Prostate gland (tissue), 2 donors: ENCODE measurements around the gene SLC16A6. TPM values are rescaled to one million over a fixed set of nuclear protein-coding genes. Genes with fewer than 3 reads are reported as not detected.

Experiments used
- DNase-seq: peaks from one replicate; pipeline ENCODE4 v3.0.0-alpha.2; 2019; ENCODE audit warnings: low spot score
- H3K27ac ChIP-seq, 2 donors: fragments of 200-600 bp; sonication (generic); 2 replicates each; pipeline ENCODE4 v1.5.1; 2017 to 2019
- H3K27me3 ChIP-seq: fragments of 200-600 bp; sonication (generic); replicated peaks from 2 replicates; pipeline ENCODE4 v1.5.1; 2019; ENCODE audit not compliant: insufficient read depth
- H3K36me3 ChIP-seq, 2 donors: fragments of 200-600 bp; sonication (generic); 1 replicate in 1 of 2; 2 replicates in 1 of 2; pipeline versions ENCODE4 v1.5.1 to v1.8.1; 2017 to 2019
- H3K4me1 ChIP-seq: fragments of 200-600 bp; sonication (generic); replicated peaks from 2 replicates; pipeline ENCODE4 v1.5.1; 2019
- H3K4me3 ChIP-seq, 2 donors: fragments of 200-600 bp; sonication (generic); 2 replicates each; pipeline ENCODE4 v1.5.1; 2017 to 2019
- H3K9me3 ChIP-seq: fragments of 200-600 bp; sonication (generic); 2 replicates; pipeline ENCODE4 v1.5.1; 2017
- POLR2A ChIP-seq: fragments of 450-650 bp; IDR thresholded peaks from one replicate; pipeline ENCODE4 v1.6.1; 2016; ENCODE audit warnings: antibody characterized with exemption, mild to moderate bottlenecking
- POLR2AphosphoS5 ChIP-seq: sonication (generic); formaldehyde crosslinking; IDR thresholded peaks from one replicate; pipeline ENCODE4 v1.6.1; 2017; ENCODE audit warnings: antibody characterized with exemption
- WGBS: methylation state at CpG from one replicate; pipeline ENCODE4 v1.1.5; 2018; 5-methylcytosine and 5-hydroxymethylcytosine counted together
- intact Hi-C: fragments of 100-400 bp; cut with DNase I; formaldehyde crosslinking; loops from one replicate; pipeline ENCODE4 v1.14.2; 2022
- total RNA-seq, 2 donors: library from RNA; depleted of rRNA; stranded (reverse); fragments of >200 nt; gene quantifications; one replicate each; pipeline ENCODE4 v1.1.0, GENCODE V29; 2016
- TF ChIP-seq, protein P1 (sequence below), 4 experiments: fragments of 200-600 bp in 2 of 4; fragments of 450-650 bp in 2 of 4; sonication (generic) in 2 of 4; IDR thresholded peaks; 1 replicate in 3 of 4; 2 replicates in 1 of 4; pipeline ENCODE4 v1.5.1; 2016 to 2019; ENCODE audit warnings: antibody characterized with exemption in 4 of 4, mild to moderate bottlenecking in 2 of 4, moderate library complexity in 2 of 4

Gene SLC16A6
- total RNA-seq, 2 donors from 2014 or later, result 0.41 to 0.85 TPM

DNA sequence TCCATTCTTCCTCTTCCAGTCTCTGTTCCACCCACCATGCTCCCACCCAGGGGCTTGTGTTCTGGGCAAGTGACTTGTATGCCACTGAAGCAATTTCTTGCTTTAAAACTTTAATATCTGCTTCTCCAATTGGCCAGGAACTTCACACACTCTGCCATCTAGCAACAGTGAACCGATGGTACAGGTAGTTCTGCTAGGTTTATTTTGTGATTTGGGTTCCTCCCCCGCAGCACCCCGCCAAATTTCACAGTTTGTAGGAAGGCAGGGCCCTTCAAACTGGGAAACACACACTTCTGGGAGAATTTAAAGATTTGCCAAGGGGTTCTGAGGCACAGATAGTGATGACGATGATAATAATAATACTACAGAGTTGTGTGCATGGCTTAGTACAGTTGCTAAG, 3.7 kb upstream of the SLC16A6 start:
- no peaks in the 10 kb centered on the region for H3K36me3 ChIP-seq
- no peak overlapping the region for H3K27ac ChIP-seq
- H3K4me1 ChIP-seq, result peaks cover 12% of the 10 kb centered on the region
- 60% methylated on average over 4 of the region's 4 CpGs for WGBS
- H3K27me3 ChIP-seq, result no peaks in the 10 kb centered on the region
- intact Hi-C loops, result no loop called here
- H3K4me3 ChIP-seq, result no peak overlapping the region
- TF ChIP-seq POLR2AphosphoS5 (peak; percentile 58), POLR2A (no peak)
- no peaks in the 10 kb centered on the region for H3K9me3 ChIP-seq
- peak; percentile 38 for DNase-seq

- WGBS, result 66% methylated on average over 3 of the region's 3 CpGs
- DNase-seq, result no peak
- Histone ChIP-seq H3K27me3 (no peaks in the 10 kb centered on the region), H3K9me3 (no peaks in the 10 kb centered on the region), H3K4me3 (no peak overlapping the region), H3K4me1 (peaks cover 12% of the 10 kb centered on the region), H3K36me3 (no peaks in the 10 kb centered on the region), H3K27ac (no peak overlapping the region)
- intact Hi-C loops, result no loop called here
- TF ChIP-seq, protein P1, sequence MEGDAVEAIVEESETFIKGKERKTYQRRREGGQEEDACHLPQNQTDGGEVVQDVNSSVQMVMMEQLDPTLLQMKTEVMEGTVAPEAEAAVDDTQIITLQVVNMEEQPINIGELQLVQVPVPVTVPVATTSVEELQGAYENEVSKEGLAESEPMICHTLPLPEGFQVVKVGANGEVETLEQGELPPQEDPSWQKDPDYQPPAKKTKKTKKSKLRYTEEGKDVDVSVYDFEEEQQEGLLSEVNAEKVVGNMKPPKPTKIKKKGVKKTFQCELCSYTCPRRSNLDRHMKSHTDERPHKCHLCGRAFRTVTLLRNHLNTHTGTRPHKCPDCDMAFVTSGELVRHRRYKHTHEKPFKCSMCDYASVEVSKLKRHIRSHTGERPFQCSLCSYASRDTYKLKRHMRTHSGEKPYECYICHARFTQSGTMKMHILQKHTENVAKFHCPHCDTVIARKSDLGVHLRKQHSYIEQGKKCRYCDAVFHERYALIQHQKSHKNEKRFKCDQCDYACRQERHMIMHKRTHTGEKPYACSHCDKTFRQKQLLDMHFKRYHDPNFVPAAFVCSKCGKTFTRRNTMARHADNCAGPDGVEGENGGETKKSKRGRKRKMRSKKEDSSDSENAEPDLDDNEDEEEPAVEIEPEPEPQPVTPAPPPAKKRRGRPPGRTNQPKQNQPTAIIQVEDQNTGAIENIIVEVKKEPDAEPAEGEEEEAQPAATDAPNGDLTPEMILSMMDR (IDR thresholded peaks at IDR 0.05), result no peak
Observed at GRCh38 chr17:68294196-68294555, 3.2 kb upstream of the SLC16A6 start.

- H3K27ac ChIP-seq, result no peak overlapping the region
- H3K27me3 ChIP-seq, result no peaks in the 10 kb centered on the region
- H3K36me3 ChIP-seq, result no peaks in the 10 kb centered on the region
- intact Hi-C loops, result no loop called here
- no peak for DNase-seq
- no peak overlapping the region for H3K4me3 ChIP-seq
- WGBS, result 94% methylated on average over 6 of the region's 6 CpGs
- no peak for TF ChIP-seq POLR2AphosphoS5
- TF ChIP-seq, protein P1 (IDR thresholded peaks at IDR 0.05), result no peak
- TF ChIP-seq POLR2A, result no peak
- peaks cover 12% of the 10 kb centered on the region for H3K4me1 ChIP-seq
- H3K9me3 ChIP-seq, result no peaks in the 10 kb centered on the region
Observed at GRCh38 chr17:68293490-68294195, 2.7 kb upstream of the SLC16A6 start.

- TF ChIP-seq, protein P1 (IDR thresholded peaks at IDR 0.05), result no peak
- TF ChIP-seq POLR2AphosphoS5 (no peak), POLR2A (no peak)
- Histone ChIP-seq H3K27ac (no peak overlapping the region), H3K27me3 (no peaks in the 10 kb centered on the region), H3K4me1 (peaks cover 12% of the 10 kb centered on the region), H3K9me3 (no peaks in the 10 kb centered on the region), H3K36me3 (no peaks in the 10 kb centered on the region), H3K4me3 (no peak overlapping the region)
- intact Hi-C loops, result no loop called here
- DNase-seq, result no peak
- WGBS, result 47% methylated on average over 9 of the region's 9 CpGs
Observed at GRCh38 chr17:68292689-68293040, 1.7 kb upstream of the SLC16A6 start.

DNA sequence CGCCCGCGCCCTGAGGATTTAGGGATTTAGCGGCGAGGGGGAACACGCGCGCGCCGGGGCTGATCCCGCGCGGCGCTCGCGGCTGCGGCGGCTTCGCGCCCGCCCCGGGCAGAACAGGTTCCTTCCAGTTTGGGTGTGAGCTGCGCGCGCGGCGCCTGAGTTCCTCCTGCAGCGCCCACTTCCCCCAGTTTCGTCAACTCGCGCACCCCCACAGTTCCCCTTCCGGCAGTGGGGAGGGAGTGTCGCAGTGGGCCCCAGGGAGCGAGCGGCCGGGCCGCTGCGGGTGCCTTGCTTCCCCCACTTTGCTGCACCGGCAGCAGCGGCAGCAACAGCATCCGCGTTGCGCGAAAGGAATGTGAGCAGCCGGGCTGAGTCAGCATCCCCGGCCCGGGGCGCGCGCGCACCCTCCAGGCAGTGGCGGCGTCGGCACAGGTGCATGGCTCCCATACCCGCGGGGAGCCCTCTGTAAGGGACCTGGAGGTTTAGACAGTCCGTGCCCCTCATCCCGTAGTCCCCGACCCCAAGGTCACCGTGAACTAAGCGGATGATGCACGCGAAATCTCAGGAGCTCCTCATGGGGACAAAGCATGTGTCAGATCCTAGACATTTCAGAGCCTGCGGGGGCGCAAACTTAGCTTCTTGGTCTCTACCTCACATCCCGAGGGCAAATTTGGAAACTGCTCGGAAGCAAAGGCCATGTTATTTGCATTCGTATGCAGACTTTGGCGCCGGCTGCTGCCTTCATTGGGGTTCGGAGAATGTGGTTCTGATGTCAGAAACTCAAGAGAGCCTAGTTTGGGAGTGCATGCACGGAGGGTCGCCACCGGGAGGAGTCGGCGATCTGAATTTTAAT, 1.1 kb upstream of the SLC16A6 start:
- TF ChIP-seq POLR2AphosphoS5, result peak; percentile 31
- TF ChIP-seq, protein P1 (IDR thresholded peaks at IDR 0.05), result peak in 1 of 4 experiments; percentile 7
- no peak for TF ChIP-seq POLR2A
- peak overlapping the region; percentile 11 to 26 for H3K27ac ChIP-seq
- no peaks in the 10 kb centered on the region for H3K27me3 ChIP-seq
- H3K9me3 ChIP-seq, result no peaks in the 10 kb centered on the region
- peak overlapping the region; percentile 45 to 56 for H3K4me3 ChIP-seq
- peak; percentile 39 for DNase-seq
- 2% methylated on average over 47 of the region's 76 CpGs for WGBS
- H3K4me1 ChIP-seq, result peaks cover 12% of the 10 kb centered on the region
- intact Hi-C loops, result no loop called here
- H3K36me3 ChIP-seq, result no peaks in the 10 kb centered on the region
